Jurkat, Clone E6-1 (cell line): ENCODE data around the gene ATG14.

Experiments
- DNase-seq: peaks from one replicate; pipeline ENCODE4 v3.0.0-alpha.2; 2011; ENCODE audit warnings: low read depth, low spot score
- H3K4me3 ChIP-seq: 2 replicates; pipeline ENCODE4 v1.5.1; 2011; ENCODE audit warnings: mild to moderate bottlenecking, low read length, control low read depth, moderate library complexity

The ATG14 gene

GRCh38 chr14:55332654-55333570 lies 78.7 kb downstream of the ATG14 start:
- DNase-seq: peak; percentile 24

DNA sequence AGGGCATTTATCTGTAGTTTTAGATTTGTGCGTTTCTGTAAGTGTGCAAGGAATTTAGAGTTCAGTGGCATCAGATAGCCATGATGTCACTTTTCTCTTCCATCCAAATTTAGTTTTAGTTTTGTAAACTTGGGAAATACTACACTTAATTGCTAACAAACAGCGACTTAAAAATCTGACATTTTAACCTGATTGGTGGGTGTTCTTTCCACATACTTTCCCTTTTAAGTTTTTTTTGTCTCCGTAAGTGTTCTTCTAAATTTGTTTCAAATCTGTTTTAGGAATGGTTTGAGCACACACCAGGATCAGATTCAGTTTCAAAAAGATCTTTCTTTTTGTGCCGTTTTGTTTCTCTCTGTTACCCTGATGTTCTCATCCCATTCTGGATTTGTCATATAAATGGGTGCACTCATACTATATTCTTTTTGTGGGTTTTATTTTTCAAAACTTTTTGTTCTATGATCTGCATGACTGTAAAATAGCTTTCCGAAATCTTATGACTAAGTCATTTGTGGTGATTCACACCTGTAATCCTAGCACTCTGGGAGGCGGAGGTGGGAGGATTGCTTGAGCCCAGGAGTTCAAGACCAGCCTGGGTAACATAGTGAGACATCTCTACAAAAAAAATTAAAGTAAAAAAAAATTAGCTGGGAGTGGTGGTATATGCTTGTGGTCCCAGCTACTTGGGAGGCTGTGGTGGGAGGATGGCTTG lies 81.5 kb downstream of the ATG14 start:
- H3K4me3 ChIP-seq: no peak overlapping the region
- DNase-seq: no peak

More at GRCh38 chr14:55332654-55333570, 78.7 kb downstream of the ATG14 start:
- H3K4me3 ChIP-seq: no peak overlapping the region

- no peak overlapping the region for H3K4me3 ChIP-seq
- no peak for DNase-seq
Measured at GRCh38 chr14:55328317-55328716, 83.3 kb downstream of the ATG14 start.

DNA sequence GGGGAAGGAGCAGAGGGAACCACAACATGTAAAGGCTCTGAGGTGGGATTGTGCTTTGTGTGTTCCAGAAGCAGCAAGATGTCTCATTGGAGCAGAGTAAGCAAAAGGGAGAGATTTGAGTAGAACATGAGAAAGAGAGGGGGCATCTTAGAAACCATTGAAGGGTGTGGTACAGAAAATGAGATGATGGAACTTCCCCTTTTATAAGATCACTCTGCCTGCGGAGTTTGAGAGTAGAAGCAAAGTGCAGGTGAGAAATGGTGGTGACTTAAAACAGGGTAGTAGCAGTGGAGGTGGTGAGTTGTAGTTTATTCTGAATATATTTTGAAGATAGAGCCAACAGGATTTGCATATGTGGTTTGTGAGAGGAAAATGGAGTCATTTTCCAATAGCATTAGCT lies 84.5 kb downstream of the ATG14 start:
- H3K4me3 ChIP-seq: no peak overlapping the region
- no peak for DNase-seq

DNA sequence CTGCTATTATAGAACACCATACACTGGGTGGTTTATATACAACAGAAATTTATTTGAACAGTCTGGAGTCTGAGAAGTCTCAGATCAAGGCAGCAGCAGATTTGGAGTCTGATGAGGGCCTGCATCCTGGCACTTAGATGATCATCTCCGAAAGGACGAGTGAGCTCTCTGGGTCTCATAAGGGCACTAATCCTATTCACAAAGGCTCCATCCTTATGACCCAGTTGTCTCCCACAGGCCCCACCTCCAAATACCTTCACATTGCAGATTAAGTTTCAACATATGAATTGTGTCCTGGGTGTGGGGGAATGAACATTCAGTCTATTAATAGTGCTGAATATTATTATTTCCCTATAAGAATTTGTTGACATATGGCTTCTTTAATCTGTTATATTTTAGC lies 86.8 kb downstream of the ATG14 start:
- DNase-seq: no peak
- H3K4me3 ChIP-seq: no peak overlapping the region

DNA sequence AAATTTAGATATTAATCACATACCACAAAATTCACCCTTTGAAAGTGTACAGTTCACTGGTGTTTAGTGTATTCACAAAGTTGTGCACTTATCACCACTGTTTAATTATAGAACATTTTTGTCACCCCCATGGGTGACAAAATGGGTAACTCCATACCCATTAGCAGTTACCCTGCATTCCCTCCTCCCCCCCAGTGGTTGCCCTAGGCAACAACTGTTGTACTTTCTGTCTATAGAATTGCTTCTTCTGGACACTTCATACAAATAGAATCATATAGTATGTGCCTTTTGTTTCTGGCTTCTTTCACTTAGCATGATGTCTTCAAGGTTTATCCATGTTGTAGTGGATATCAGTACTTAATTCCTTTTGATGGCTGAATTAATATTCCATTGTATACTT lies 87.7 kb downstream of the ATG14 start:
- DNase-seq: no peak
- H3K4me3 ChIP-seq: no peak overlapping the region

- no peak overlapping the region for H3K4me3 ChIP-seq
- no peak for DNase-seq
Measured at GRCh38 chr14:55318694-55319093, 92.9 kb downstream of the ATG14 start.

DNA sequence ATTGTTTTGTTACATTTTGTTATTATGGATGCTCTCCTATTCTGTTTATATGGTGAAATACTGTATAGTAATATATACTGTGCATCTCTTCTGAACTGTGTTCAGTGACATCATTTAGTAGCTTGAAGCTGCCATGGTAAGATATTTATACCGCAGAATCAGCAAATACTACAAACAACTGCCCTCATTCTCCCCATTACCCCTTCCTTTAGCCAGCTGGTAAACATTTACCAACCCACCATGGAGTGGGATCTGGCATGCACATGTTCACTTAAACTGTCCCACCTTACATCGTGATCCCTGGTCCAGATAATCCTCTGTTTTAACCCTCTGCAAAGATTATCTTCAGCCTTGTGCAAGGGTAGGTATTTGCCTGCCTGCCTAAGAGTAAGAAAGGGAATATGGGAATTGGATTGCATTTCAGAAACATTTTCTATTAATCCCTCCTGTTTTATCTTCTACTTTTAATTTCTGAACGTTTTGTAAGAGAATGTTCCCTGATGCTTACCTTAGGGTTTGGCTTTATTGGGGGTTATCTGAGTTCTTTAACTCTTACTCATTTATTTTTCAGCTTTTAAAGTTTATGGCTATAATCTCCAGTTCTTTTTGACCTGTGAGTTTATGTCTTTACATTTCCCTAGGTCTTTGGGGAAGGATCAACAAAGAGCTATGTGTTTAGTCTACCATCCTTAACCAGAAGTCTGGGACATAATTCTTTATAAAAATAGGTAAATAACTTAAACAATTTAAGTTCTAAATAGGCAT lies 93.9 kb downstream of the ATG14 start:
- DNase-seq: no peak
- H3K4me3 ChIP-seq: no peak overlapping the region

- DNase-seq: no peak
Measured at GRCh38 chr14:55316564-55316963, 95.1 kb downstream of the ATG14 start.

More at GRCh38 chr14:55316564-55316963, 95.1 kb downstream of the ATG14 start:
- no peak overlapping the region for H3K4me3 ChIP-seq
